ENCODE data around the gene RPP40. TPM values are rescaled to one million over a fixed set of nuclear protein-coding genes. Genes with fewer than 3 reads are reported as not detected.
"Not testable (repeated sequence)": the region's sequence is repeated elsewhere in the genome, so short reads cannot be mapped to it uniquely, and the experiment has no call there.

The RPP40 gene
- total RNA-seq (1 to 10 TPM; 2.1 TPM), total RNA-seq (2.7 to 6.4 reads per million in 2 donors)

GRCh38 chr6:5003604-5004372 is at the start of gene RPP40:
Gene RPP40 (minus strand): TSS chr6:5004037. CDS start chr6:5004002, 35 bp downstream.
- peaks cover 4% of the 10 kb centered on the region for H3K36me3 Mint-ChIP-seq (ENCODE audit: low read depth)
- peak within 1 kb of the TSS; percentile 81 for H3K27ac Mint-ChIP-seq
- peak; percentile 94 to 97 (median 96) for DNase-seq
- H3K4me1 Mint-ChIP-seq, result peaks cover 14% of the 10 kb centered on the region
- peak within 1 kb of the TSS; percentile 88 for H3K4me3 Mint-ChIP-seq
- ATAC-seq, result peak; percentile 96
- no peaks in the 10 kb centered on the region for H3K9me3 ChIP-seq (ENCODE audit: control insufficient read depth, low read length, poor library complexity, severe bottlenecking)
- H3K27me3 Mint-ChIP-seq, result no peaks in the 10 kb centered on the region

DNA sequence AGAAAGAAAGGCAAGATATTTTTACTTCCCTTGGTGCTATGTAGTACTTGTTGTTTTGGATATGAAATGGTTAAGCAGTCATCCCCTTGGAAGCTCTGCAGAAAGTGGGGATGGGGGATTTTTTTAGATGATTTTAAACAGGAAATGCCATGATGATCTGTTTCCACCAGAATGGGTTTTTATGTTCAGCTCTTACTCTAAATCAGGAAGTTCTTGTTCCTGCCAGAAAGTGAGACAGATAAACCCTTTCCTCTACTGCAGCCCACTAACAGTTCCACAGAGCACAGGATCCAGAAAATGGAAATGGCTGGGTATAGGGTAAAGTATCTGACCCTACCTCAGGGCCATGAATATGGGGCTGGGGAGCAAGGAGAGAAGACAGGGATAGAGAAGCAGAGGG is 49.2 kb upstream of the RPP40 start:
- no peaks in the 10 kb centered on the region for H3K36me3 Mint-ChIP-seq (ENCODE audit: low read depth)
- no peak overlapping the region for H3K4me3 Mint-ChIP-seq
- no peaks in the 10 kb centered on the region for H3K4me1 Mint-ChIP-seq
- peaks cover 9% of the 10 kb centered on the region for H3K9me3 ChIP-seq (ENCODE audit: control insufficient read depth, low read length, poor library complexity, severe bottlenecking)
- no peaks in the 10 kb centered on the region for H3K27me3 Mint-ChIP-seq
- DNase-seq (no peak), ATAC-seq (no peak)
- no peak overlapping the region for H3K27ac Mint-ChIP-seq

GRCh38 chr6:5051394-5051793 is 47.6 kb upstream of the RPP40 start:
- ATAC-seq (no peak), DNase-seq (no peak)
- no peaks in the 10 kb centered on the region for H3K27me3 Mint-ChIP-seq
- H3K4me1 Mint-ChIP-seq, result no peaks in the 10 kb centered on the region
- no peak overlapping the region for H3K27ac Mint-ChIP-seq
- peaks cover 9% of the 10 kb centered on the region for H3K9me3 ChIP-seq (ENCODE audit: control insufficient read depth, low read length, poor library complexity, severe bottlenecking)
- H3K4me3 Mint-ChIP-seq, result no peak overlapping the region
- no peaks in the 10 kb centered on the region for H3K36me3 Mint-ChIP-seq (ENCODE audit: low read depth)

- H3K4me1 Mint-ChIP-seq, result no peaks in the 10 kb centered on the region
- H3K36me3 Mint-ChIP-seq (ENCODE audit: low read depth), result peaks cover under 1% of the 10 kb centered on the region
- H3K4me3 Mint-ChIP-seq, result no peak overlapping the region
- no peaks in the 10 kb centered on the region for H3K27me3 Mint-ChIP-seq
- ATAC-seq (no peak), DNase-seq (no peak)
- no peak overlapping the region for H3K27ac Mint-ChIP-seq
- peaks cover 9% of the 10 kb centered on the region for H3K9me3 ChIP-seq (ENCODE audit: control insufficient read depth, low read length, poor library complexity, severe bottlenecking)
These were observed 46.2 kb upstream of the RPP40 start for GRCh38 chr6:5050009-5050408.

DNA sequence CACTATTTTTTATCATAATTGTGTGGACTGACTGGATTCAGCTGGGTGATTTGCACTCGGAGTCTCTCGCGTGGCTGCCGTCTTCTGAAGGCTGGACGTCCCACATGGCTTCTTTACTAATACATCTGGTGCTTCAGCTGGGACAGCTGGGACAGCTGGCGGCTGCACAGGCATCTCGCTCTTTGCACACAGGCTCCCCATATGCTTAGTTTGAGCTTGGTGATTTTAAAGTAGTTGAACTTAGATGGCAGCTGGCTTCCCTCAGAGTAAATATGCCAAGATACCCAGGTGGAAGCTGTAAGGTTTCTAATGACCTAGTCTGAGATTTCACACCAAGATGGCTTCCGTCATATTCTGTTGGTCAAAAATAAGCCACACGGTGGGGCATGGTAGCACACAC is 42.6 kb upstream of the RPP40 start:
- ATAC-seq (no peak), DNase-seq (no peak)
- H3K4me3 Mint-ChIP-seq, result no peak overlapping the region
- no peak overlapping the region for H3K27ac Mint-ChIP-seq
- H3K36me3 Mint-ChIP-seq (ENCODE audit: low read depth), result peaks cover 7% of the 10 kb centered on the region
- peaks cover 6% of the 10 kb centered on the region for H3K9me3 ChIP-seq (ENCODE audit: control insufficient read depth, low read length, poor library complexity, severe bottlenecking)
- no peaks in the 10 kb centered on the region for H3K27me3 Mint-ChIP-seq
- no peaks in the 10 kb centered on the region for H3K4me1 Mint-ChIP-seq

GRCh38 chr6:5045416-5045815 is 41.6 kb upstream of the RPP40 start:
- Mint-ChIP-seq H3K4me1 (no peaks in the 10 kb centered on the region), H3K27me3 (no peaks in the 10 kb centered on the region), H3K4me3 (no peak overlapping the region), H3K27ac (no peak overlapping the region), H3K36me3 (ENCODE audit: low read depth) (peaks cover 7% of the 10 kb centered on the region)
- DNase-seq (no peak), ATAC-seq (no peak)
- peaks cover 2% of the 10 kb centered on the region for H3K9me3 ChIP-seq (ENCODE audit: control insufficient read depth, low read length, poor library complexity, severe bottlenecking)

- Mint-ChIP-seq H3K4me3 (no peak overlapping the region), H3K27ac (no peak overlapping the region), H3K27me3 (no peaks in the 10 kb centered on the region), H3K36me3 (ENCODE audit: low read depth) (peaks cover 7% of the 10 kb centered on the region), H3K4me1 (no peaks in the 10 kb centered on the region)
- DNase-seq (no peak), ATAC-seq (no peak)
- H3K9me3 ChIP-seq (ENCODE audit: control insufficient read depth, low read length, poor library complexity, severe bottlenecking), result peaks cover 2% of the 10 kb centered on the region
These were observed 41.0 kb upstream of the RPP40 start for GRCh38 chr6:5044866-5045265.

DNA sequence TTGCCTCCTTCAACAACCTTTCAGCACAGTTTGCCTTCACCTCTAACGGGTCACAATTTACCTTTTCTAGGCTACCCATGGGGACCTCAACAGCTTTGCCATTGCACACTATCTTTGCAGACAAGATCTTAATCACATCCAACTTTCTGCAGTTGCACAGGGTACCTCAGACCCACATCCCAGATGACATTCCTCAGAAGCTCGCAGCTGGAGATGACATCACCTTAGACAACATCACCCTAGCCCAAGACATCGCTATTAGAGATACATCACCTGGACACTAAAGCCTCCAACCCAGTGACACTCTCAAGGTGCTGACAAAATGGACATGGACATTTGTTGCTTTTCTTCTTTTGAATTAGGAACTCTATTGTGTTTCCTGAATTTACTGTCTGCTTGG is 38.6 kb upstream of the RPP40 start:
- no peaks in the 10 kb centered on the region for H3K9me3 ChIP-seq (ENCODE audit: control insufficient read depth, low read length, poor library complexity, severe bottlenecking)
- no peak overlapping the region for H3K27ac Mint-ChIP-seq
- H3K4me1 Mint-ChIP-seq, result no peaks in the 10 kb centered on the region
- no peak for ATAC-seq
- no peaks in the 10 kb centered on the region for H3K27me3 Mint-ChIP-seq
- H3K4me3 Mint-ChIP-seq, result no peak overlapping the region
- DNase-seq, result no peak
- peaks cover 7% of the 10 kb centered on the region for H3K36me3 Mint-ChIP-seq (ENCODE audit: low read depth)

GRCh38 chr6:5041955-5042354 is 38.1 kb upstream of the RPP40 start:
- Mint-ChIP-seq H3K27ac (no peak overlapping the region), H3K4me3 (no peak overlapping the region), H3K4me1 (no peaks in the 10 kb centered on the region), H3K36me3 (ENCODE audit: low read depth) (peaks cover 7% of the 10 kb centered on the region), H3K27me3 (no peaks in the 10 kb centered on the region)
- DNase-seq, result no peak
- H3K9me3 ChIP-seq (ENCODE audit: control insufficient read depth, low read length, poor library complexity, severe bottlenecking), result no peaks in the 10 kb centered on the region
- no peak for ATAC-seq

- no peak overlapping the region for H3K4me3 Mint-ChIP-seq
These were observed 32.4 kb upstream of the RPP40 start for GRCh38 chr6:5036269-5036668.

DNA sequence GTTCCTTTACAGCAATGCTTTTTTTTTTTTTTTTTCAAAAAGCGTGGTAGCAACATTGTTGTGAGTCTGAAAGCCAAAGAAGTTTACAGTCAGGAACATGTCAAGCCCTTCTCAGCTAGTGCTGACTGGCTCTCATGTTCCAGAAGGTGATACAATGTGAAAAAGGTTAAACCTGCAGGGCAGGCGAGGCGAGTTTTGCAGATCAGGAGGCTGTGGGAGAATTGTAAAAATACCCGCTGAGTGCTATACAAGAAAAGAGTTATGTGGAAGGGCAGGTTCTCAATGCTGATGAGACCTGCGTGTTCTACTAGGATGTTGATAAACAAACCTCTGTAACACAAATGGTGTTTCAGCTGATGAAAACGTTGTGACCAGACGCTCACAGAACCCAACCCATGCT is 30.9 kb upstream of the RPP40 start:
- no peaks in the 10 kb centered on the region for H3K36me3 Mint-ChIP-seq (ENCODE audit: low read depth)
- no peak for ATAC-seq
- no peak overlapping the region for H3K4me3 Mint-ChIP-seq
- H3K4me1 Mint-ChIP-seq, result peaks cover 6% of the 10 kb centered on the region
- H3K27me3 Mint-ChIP-seq, result no peaks in the 10 kb centered on the region
- DNase-seq, result no peak
- no peak overlapping the region for H3K27ac Mint-ChIP-seq
- no peaks in the 10 kb centered on the region for H3K9me3 ChIP-seq (ENCODE audit: control insufficient read depth, low read length, poor library complexity, severe bottlenecking)

More at GRCh38 chr6:5036269-5036668, 32.4 kb upstream of the RPP40 start:
- H3K4me1 Mint-ChIP-seq, result peaks cover 2% of the 10 kb centered on the region
- DNase-seq (no peak), ATAC-seq (no peak)
- H3K36me3 Mint-ChIP-seq (ENCODE audit: low read depth), result no peaks in the 10 kb centered on the region
- H3K27ac Mint-ChIP-seq, result no peak overlapping the region
- no peaks in the 10 kb centered on the region for H3K9me3 ChIP-seq (ENCODE audit: control insufficient read depth, low read length, poor library complexity, severe bottlenecking)
- no peaks in the 10 kb centered on the region for H3K27me3 Mint-ChIP-seq

- H3K9me3 ChIP-seq (ENCODE audit: control insufficient read depth, low read length, poor library complexity, severe bottlenecking), result no peaks in the 10 kb centered on the region
- Mint-ChIP-seq H3K27me3 (no peaks in the 10 kb centered on the region), H3K4me3 (no peak overlapping the region), H3K4me1 (peaks cover 8% of the 10 kb centered on the region), H3K27ac (peak overlapping the region; percentile 61), H3K36me3 (ENCODE audit: low read depth) (no peaks in the 10 kb centered on the region)
- no peak for DNase-seq
- no peak for ATAC-seq
These were observed 30.5 kb upstream of the RPP40 start for GRCh38 chr6:5034328-5034727.

DNA sequence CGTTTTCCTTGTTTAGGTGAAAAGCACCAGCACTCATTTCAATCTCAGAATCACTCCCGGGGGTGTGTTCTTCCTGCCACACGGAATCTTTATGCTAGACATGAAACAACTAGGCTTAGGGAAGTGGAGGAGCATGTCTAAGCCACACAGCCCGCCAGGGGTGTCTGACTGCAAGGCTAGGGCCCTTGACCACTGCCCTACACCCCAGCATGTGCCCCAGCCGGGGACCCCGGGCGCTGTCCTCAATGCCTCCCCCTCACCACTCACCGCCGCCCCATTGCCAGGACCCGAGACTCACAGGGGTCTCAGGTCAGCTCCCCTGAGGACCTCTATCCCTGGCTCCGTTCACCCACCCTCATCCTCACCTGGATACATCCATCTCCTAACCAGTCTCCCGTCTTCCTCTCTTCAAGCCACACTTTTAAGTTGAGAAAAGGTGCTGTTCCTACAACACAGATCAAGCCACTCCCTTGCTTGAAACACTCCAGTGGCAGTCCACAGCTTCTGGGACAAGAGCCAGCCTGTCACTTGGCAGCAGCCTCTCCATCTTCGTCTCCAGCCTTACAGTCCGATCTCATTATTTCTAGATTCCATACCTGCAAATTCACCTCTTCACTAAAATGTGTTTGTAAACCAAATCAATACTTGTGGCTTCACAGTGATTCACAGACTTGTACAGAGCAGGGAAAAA is 29.5 kb upstream of the RPP40 start:
- H3K4me3 Mint-ChIP-seq, DNase-seq: not testable (repeated sequence)
- H3K27ac Mint-ChIP-seq, result peak overlapping the region; percentile 61

DNA sequence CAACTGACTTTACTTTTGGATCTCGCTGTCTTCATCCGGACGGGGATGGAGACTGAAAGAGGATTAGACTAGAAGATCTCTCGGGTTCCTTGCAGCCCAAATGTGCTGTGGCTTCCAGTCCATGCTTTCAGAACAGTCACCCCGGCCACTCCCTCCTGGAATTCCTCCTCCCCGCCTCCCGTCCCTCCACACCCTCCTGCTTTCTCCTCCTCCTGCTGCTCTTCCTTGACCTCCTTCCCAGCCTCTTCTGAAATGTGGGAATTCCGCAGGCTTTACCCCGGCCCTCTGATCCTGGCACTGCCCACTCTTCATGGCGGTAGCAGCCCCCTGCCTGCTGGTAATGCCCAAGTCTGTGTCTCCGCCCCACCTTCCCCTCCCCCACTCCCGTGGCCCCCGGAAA is 28.9 kb upstream of the RPP40 start:
- not testable (repeated sequence) for H3K4me3 Mint-ChIP-seq; ATAC-seq; H3K27ac Mint-ChIP-seq; H3K9me3 ChIP-seq (ENCODE audit: control insufficient read depth, low read length, poor library complexity, severe bottlenecking); H3K27me3 Mint-ChIP-seq; H3K36me3 Mint-ChIP-seq (ENCODE audit: low read depth); H3K4me1 Mint-ChIP-seq; DNase-seq

More for the DNA sequence above, 29.5 kb upstream of the RPP40 start:
- not testable (repeated sequence) for H3K9me3 ChIP-seq (ENCODE audit: control insufficient read depth, low read length, poor library complexity, severe bottlenecking); ATAC-seq; H3K36me3 Mint-ChIP-seq (ENCODE audit: low read depth); H3K4me1 Mint-ChIP-seq; H3K27me3 Mint-ChIP-seq
